GM12892 (cell line): ENCODE results near the gene SV2C.

Source experiments
- DNase-seq: peaks from one replicate; pipeline ENCODE4 v3.0.0; 2011; ENCODE audit not compliant: insufficient read length
- FAIRE-seq: peaks from 2 replicates; lab custom pipeline; 2011; peaks lifted over from hg19 to GRCh38; lab: Jason Lieb, UNC
- POLR2A ChIP-seq: IDR thresholded peaks from 2 replicates; pipeline ENCODE4 v1.6.1; 2011; ENCODE audit warnings: low read depth, low read length, control low read depth
- POLR2AphosphoS5 ChIP-seq: IDR thresholded peaks from 2 replicates; pipeline ENCODE4 v1.6.1; 2011; ENCODE audit warnings: low read depth, low read length, control low read depth
- TAF1 ChIP-seq: IDR thresholded peaks from 2 replicates; pipeline ENCODE4 v1.6.1; 2011; ENCODE audit warnings: low read depth, mild to moderate bottlenecking, control low read depth, low read length, borderline replicate concordance

SV2C gene

DNA sequence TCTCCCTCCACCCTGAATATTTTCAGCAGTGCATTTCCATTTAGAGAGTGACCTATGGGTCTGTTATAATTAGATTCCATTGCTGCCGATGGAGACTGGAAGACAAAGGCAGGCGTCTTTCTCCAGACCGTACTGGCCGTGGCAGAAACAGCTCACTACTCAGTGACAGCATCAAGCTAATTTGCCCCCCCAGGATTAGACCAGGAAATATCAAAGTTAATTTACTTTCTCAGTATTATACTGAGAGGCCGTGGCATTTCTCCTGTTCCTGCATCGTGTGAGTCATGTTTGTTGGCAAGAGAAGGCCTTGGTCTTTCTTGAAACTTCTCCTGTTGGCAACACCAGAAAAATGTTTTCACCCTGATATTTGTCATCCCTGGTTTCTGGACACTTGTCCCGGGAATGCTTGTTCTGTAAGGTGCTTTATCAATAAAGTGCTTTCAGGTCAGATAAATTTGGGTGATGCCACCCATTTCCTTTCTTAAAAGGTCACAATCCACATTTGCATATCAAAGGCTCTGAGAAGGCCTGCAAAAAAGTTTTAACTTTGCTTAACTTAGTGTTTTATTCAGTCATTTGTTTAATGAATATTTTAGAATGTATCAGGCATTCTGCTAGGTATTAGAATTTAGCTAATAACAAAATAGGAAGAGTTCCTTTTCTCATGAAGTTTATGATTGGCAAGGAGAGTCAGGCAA lies 28.4 kb downstream of the SV2C start:
- DNase-seq, result no peak
- no peak for FAIRE-seq
- TF ChIP-seq POLR2AphosphoS5, result no peak
- no peak for TF ChIP-seq POLR2A
- TF ChIP-seq TAF1, result no peak

- FAIRE-seq, result no peak
- TF ChIP-seq POLR2A (no peak), TAF1 (no peak), POLR2AphosphoS5 (no peak)
- no peak for DNase-seq
These were observed 29.9 kb downstream of the SV2C start for GRCh38 chr5:76113103-76113502.

- no peak for DNase-seq
- no peak for FAIRE-seq
- TF ChIP-seq POLR2AphosphoS5 (no peak), POLR2A (no peak), TAF1 (no peak)
These were observed 31.1 kb downstream of the SV2C start for GRCh38 chr5:76114179-76114851.

DNA sequence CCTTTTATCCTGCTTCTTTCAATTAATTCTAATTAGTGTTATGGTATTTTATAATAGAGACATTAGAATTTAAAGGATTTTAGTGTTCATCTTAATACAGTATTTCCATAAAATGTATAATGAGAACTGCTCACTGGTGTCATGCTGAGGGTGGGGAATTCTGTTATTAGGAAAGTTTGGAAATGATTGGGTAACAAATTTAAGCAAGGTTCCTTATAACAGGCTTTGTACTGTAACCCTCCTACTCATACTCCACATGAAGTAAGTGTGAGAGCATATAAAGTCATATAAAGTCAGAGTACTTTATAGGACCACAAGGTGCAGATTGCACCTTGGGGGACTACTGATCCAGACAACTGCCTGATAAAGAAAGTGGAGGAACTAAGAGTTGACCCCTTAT lies 42.2 kb downstream of the SV2C start:
- DNase-seq (no peak), FAIRE-seq (no peak)
- TF ChIP-seq TAF1, result no peak

DNA sequence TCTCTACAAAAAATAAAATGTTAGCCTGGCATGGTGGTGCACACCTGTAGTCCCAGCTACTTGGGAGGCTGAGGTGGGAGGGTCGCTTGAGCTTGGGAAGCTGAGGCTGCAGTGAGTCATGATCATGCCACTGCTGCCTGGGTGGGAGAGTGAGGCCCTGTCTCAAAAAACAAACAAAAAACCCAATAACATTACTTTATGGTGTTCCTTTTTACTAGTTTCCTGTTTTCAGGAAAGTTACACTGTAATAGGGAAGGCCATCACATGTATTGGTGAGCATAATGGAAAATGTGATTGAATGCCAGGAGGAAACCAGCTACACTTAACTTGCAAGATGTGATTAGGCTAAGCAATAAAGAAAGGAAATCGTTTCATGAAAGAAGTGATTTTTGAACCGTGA lies 42.7 kb downstream of the SV2C start:
- no peak for DNase-seq
- TF ChIP-seq POLR2A, result no peak
- no peak for TF ChIP-seq POLR2AphosphoS5
- TF ChIP-seq TAF1, result no peak
- no peak for FAIRE-seq

DNA sequence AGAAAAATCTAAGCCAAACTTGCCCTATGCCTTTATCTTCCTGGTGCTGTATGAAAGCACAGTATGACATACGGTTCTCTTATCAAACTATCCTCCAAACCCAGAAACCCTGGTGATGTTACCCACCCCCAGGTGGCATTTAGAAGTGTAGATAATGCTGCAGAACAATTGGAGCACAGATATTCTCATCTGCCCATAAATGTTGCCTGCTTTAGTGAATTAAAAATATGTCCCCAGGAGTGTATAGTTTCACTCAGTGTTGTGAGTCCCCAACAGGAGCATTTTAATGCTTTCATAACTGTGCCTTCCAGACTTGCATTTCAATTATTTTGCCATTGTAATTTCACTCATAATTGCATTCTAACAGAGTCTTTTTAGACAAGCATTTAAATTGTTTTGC lies 50.8 kb downstream of the SV2C start:
- TF ChIP-seq TAF1 (no peak), POLR2AphosphoS5 (no peak)
- DNase-seq, result no peak
- no peak for FAIRE-seq

GRCh38 chr5:76134646-76135045 lies 51.5 kb downstream of the SV2C start:
- FAIRE-seq, result no peak
- DNase-seq, result no peak
- TF ChIP-seq POLR2AphosphoS5 (no peak), TAF1 (no peak), POLR2A (no peak)

GRCh38 chr5:76137887-76138542 lies 54.8 kb downstream of the SV2C start:
- no peak for TF ChIP-seq TAF1
- no peak for TF ChIP-seq POLR2AphosphoS5
- TF ChIP-seq POLR2A, result no peak
- no peak for DNase-seq
- FAIRE-seq, result no peak

GRCh38 chr5:76143884-76144283 lies 60.7 kb downstream of the SV2C start:
- TF ChIP-seq TAF1 (no peak), POLR2A (no peak), POLR2AphosphoS5 (no peak)
- no peak for DNase-seq
- no peak for FAIRE-seq

DNA sequence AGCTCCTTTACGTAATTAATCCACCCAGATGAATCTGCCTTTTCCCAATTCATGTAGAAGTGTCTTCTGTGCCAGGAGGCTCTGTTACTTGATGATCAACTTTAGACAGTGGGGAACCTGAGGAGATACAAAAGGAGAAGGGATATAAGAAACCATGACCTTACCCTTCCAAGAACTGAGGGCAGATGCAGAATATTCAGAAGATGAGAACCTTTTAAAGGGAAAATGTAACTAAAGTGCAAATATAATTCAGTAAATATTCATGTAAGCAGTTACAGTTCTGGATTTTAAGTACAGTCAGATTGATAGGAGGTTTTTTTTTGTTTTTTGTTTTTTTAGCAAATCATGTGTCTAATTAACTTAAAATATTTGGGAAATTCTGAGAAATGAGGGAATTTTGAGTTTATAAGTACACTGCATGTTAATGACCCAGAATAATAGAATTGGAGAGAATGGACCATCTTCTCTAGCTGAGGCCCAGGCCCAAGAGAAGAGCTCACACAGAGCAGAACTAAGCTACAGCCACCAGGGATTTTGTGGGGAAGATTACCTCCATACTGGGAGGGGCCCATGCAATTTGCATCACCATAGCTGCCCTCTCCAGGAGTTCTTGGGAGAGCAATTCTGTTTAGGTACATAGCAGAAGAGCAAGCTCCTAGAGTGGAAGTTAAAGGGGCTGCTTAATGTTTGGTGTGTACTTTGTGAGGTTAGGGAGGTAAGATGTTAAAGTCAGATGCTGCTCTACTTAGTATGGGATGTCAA lies 61.5 kb downstream of the SV2C start:
- no peak for DNase-seq
- no peak for FAIRE-seq
- no peak for TF ChIP-seq TAF1
- TF ChIP-seq POLR2A, result no peak
- no peak for TF ChIP-seq POLR2AphosphoS5

DNA sequence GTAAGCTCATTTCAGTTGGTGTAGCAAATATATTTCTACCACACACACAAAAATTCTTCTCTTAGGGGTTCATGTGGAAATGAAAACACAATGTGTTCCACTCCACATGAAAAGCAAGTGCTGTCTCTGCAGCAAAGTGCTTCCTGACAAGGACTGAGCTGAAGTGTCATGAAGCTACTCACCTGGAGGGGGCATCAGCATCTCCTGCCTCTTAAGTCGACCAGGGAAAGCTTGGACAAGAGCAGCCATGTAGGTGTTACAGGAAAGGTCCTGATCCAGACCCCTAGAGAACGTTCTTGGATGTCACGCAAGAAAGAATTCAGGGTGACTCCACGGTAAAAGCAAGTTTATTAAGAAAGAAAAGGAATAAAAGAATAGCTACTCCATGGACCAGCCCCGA lies 62.8 kb downstream of the SV2C start:
- DNase-seq (no peak), FAIRE-seq (no peak)
- TF ChIP-seq POLR2AphosphoS5, result no peak
- TF ChIP-seq POLR2A, result no peak
- no peak for TF ChIP-seq TAF1
